Lung (tissue), 12 donors: ENCODE data around the gene PCNT. TPM values are rescaled to one million over a fixed set of nuclear protein-coding genes. Genes with fewer than 3 reads are reported as not detected.
A peak's percentile ranks its signal among the peaks of the same experiment; 100 is the strongest.

Experiments used
- ATAC-seq: fragments of 200-7000 bp; cut with Tn5 transposase; one replicate; pipeline ENCODE4 v1.9.1; 2020; ENCODE audit warnings: moderate number of reproducible peaks; ENCODE audit not compliant: insufficient read depth, low FRiP score
- DNase-seq, 3 donors: peaks; one replicate each; pipeline ENCODE4 v3.0.0-alpha.2; 2013 to 2017
- H3K27ac ChIP-seq, 2 donors: one replicate each; pipeline ENCODE4 v1.5.1; 2013; ENCODE audit warnings: mild to moderate bottlenecking in 2 of 2, moderate library complexity in 2 of 2, control low read depth in 1 of 2, inconsistent platforms in 1 of 2, low read depth in 1 of 2, low read length in 1 of 2
- H3K27me3 ChIP-seq, 3 donors: one replicate each; pipeline ENCODE4 v1.5.1; 2013; ENCODE audit warnings: low read length in 2 of 3; ENCODE audit not compliant: control insufficient read depth in 3 of 3, insufficient read depth in 3 of 3
- H3K36me3 ChIP-seq, 4 donors: one replicate each; pipeline ENCODE4 v1.5.1; 2013; ENCODE audit warnings: low read length in 4 of 4, mild to moderate bottlenecking in 1 of 4, moderate library complexity in 1 of 4; ENCODE audit not compliant: control insufficient read depth in 4 of 4, insufficient read depth in 4 of 4
- H3K4me1 ChIP-seq, 5 donors: one replicate each; pipeline ENCODE4 v1.5.1; 2013; ENCODE audit warnings: low read length in 5 of 5, mild to moderate bottlenecking in 2 of 5, moderate library complexity in 1 of 5; ENCODE audit not compliant: control insufficient read depth in 5 of 5, insufficient read depth in 5 of 5
- H3K4me3 ChIP-seq: one replicate; pipeline ENCODE4 v1.5.1; 2013; ENCODE audit warnings: mild to moderate bottlenecking, control low read depth, moderate library complexity
- H3K9ac ChIP-seq, 2 donors: one replicate each; pipeline ENCODE4 v1.5.1; 2013; ENCODE audit warnings: low read length in 2 of 2, control low read depth in 1 of 2; ENCODE audit not compliant: insufficient read depth in 1 of 2
- H3K9me3 ChIP-seq, 4 donors: one replicate each; pipeline ENCODE4 v1.5.1; 2013; ENCODE audit warnings: low read length in 3 of 4, mild to moderate bottlenecking in 1 of 4, moderate library complexity in 1 of 4; ENCODE audit not compliant: control insufficient read depth in 4 of 4, insufficient read depth in 3 of 4
- CTCF ChIP-seq: IDR thresholded peaks from 2 replicates; pipeline ENCODE4 v1.5.1; 2012; ENCODE audit warnings: mild to moderate bottlenecking; ENCODE audit errors: control extremely low read depth, extremely low read depth
- WGBS, 2 donors: extraction: QIAGEN DNeasy Blood & Tissue Kit; methylation state at CpG; one replicate each; pipeline ENCODE4 v1.1.7; 2013; 5-methylcytosine and 5-hydroxymethylcytosine counted together
- polyA plus RNA-seq, 2 donors: library from polyadenylated mRNA; stranded (reverse); fragments of 200-250 nt; gene quantifications; one replicate each; pipeline ENCODE4 v1.2.1, GENCODE V29; 2013
- total RNA-seq, 2 donors: library from RNA; depleted of rRNA in 1 of 2; stranded (reverse); fragments of >200 nt in 1 of 2; gene quantifications; one replicate each; pipeline ENCODE4 v1.2.1, GENCODE V29; 2014 to 2021
- donor health status: control.
- donor health status: control.
- donor health status: Bipolar disorder and iron deficiency.
- donor health status: healthy.
- donor health status: DM: yes; HTN: yes; CAD: no.

The PCNT gene
- total and polyA plus RNA-seq, 4 donors, result 9.8 to 37.2 (median 18.5) TPM

GRCh38 chr21:46424039-46424591 is 100.2 kb downstream of the PCNT start:
- ATAC-seq (no peak), DNase-seq (no peak)
- peaks cover 6 to 47% (median 11%) of the 10 kb centered on the region in 4 donors for H3K36me3 ChIP-seq
- no peak overlapping the region for H3K9ac ChIP-seq
- H3K27me3 ChIP-seq, result no peaks in the 10 kb centered on the region
- no peak overlapping the region for H3K4me3 ChIP-seq
- H3K4me1 ChIP-seq, result no peaks in the 10 kb centered on the region
- WGBS, 2 donors, result 73 to 80% methylated on average over 16 to 17 of the region's 17 CpGs
- H3K27ac ChIP-seq, result no peak overlapping the region
- H3K9me3 ChIP-seq, result no peaks in the 10 kb centered on the region
- TF ChIP-seq CTCF, result no peak

- H3K36me3 ChIP-seq, result peaks cover 3 to 47% (median 11%) of the 10 kb centered on the region in 4 donors
- no peak for TF ChIP-seq CTCF
Observed at GRCh38 chr21:46424621-46425020, 100.7 kb downstream of the PCNT start.

GRCh38 chr21:46425041-46425440 is 101.1 kb downstream of the PCNT start:
- no peaks in the 10 kb centered on the region for H3K27me3 ChIP-seq
- WGBS, 2 donors, result 92 to 93% methylated on average over 19 of the region's 19 CpGs
- DNase-seq (no peak), ATAC-seq (no peak)
- H3K4me1 ChIP-seq, result no peaks in the 10 kb centered on the region
- H3K9me3 ChIP-seq, result no peaks in the 10 kb centered on the region
- no peak for TF ChIP-seq CTCF
- peak overlapping the region in 1 of 2 donors; percentile 13 for H3K27ac ChIP-seq
- peaks cover 5 to 48% (median 11%) of the 10 kb centered on the region in 4 donors for H3K36me3 ChIP-seq
- no peak overlapping the region for H3K9ac ChIP-seq
- H3K4me3 ChIP-seq, result no peak overlapping the region

More at GRCh38 chr21:46424621-46425020, 100.7 kb downstream of the PCNT start:
- WGBS, 2 donors, result 86% methylated on average over 12 to 14 of the region's 14 CpGs
- H3K9me3 ChIP-seq, result no peaks in the 10 kb centered on the region
- DNase-seq, result no peak
- H3K4me3 ChIP-seq, result no peak overlapping the region
- no peak for ATAC-seq
- H3K9ac ChIP-seq, result no peak overlapping the region
- no peak overlapping the region for H3K27ac ChIP-seq
- H3K4me1 ChIP-seq, result no peaks in the 10 kb centered on the region
- no peaks in the 10 kb centered on the region for H3K27me3 ChIP-seq

GRCh38 chr21:46425571-46425970 is 101.6 kb downstream of the PCNT start:
- Histone ChIP-seq H3K9ac (no peak overlapping the region), H3K4me1 (no peaks in the 10 kb centered on the region), H3K27ac (no peak overlapping the region), H3K36me3 (peaks cover 8 to 51% (median 11%) of the 10 kb centered on the region in 4 donors), H3K9me3 (no peaks in the 10 kb centered on the region), H3K27me3 (no peaks in the 10 kb centered on the region), H3K4me3 (no peak overlapping the region)
- DNase-seq, result no peak
- WGBS, 2 donors, result 93% methylated on average over 18 to 23 of the region's 23 CpGs
- TF ChIP-seq CTCF, result no peak
- ATAC-seq, result no peak
